Measurements from ENCODE around the gene SYP.

DNA sequence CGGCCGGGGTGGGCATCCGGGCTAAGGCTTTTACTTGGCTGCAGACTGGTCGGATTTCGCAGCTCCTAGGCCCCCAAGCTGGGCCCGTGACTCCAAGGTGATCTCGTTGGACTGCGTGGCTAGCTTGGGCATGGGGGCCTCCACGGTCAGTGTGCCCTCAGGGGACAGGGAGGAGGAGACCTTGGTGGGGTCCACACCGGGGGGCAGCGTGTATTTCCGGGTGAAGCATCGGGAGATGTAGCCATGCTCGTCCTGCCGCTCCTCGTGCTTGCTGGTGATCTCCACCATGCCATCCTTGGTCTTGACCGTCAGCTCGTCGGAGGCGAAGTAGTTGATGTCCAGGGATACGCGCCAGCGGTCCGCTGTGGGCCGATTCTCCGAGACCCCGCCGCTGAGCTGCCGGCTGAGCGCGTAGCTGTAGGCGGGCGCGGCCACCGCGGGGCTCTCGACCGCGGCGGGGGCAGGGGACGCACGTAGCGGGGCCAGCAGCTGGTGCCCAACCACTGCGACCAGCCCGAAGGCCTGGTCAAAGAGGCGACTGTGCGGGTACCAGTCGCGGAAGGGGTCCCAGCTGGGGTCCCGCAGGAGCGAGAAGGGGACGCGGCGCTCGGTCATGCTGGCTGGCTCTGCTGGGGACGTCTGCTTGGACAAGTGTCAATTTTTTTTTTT is 34.0 kb upstream of the SYP start:
- TF ChIP-seq POLR2AphosphoS5 (IDR thresholded peaks at IDR 0.05; ENCODE audit: borderline replicate concordance, low read depth, low read length), result no peak
- no peak for TF ChIP-seq EZH2 (IDR thresholded peaks at IDR 0.05)
- TF ChIP-seq FOXP2 (optimal IDR thresholded peaks at IDR 0.05; ENCODE audit: control extremely low read depth, extremely low read length, insufficient read depth), result no peak

Data from SK-N-MC (cell line).